GM10847 (cell line): ENCODE measurements around the gene SPATA1.

Experiments
- POLR2A ChIP-seq: IDR thresholded peaks from 2 replicates; pipeline ENCODE4 v1.6.1; 2011; ENCODE audit not compliant: insufficient read length; ENCODE audit errors: extremely low read depth

The SPATA1 gene, protein sequence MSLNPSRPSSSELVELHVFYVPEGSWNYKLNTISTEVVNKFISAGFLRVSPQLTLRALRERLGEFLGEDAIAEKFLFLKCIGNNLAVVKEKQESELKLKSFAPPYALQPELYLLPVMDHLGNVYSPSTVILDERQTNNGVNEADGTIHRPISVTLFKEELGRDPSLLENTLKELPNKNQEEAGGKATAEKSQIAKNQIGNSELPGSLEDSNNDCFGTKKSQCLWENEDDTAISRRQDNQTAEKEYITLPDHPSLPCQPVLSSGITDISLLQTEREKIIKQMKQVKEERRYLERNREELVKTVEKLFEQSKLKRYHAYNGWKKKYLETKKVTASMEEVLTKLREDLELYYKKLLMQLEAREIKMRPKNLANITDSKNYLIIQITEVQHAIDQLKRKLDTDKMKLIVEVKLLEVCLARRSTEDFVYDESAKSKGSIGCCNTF

DNA sequence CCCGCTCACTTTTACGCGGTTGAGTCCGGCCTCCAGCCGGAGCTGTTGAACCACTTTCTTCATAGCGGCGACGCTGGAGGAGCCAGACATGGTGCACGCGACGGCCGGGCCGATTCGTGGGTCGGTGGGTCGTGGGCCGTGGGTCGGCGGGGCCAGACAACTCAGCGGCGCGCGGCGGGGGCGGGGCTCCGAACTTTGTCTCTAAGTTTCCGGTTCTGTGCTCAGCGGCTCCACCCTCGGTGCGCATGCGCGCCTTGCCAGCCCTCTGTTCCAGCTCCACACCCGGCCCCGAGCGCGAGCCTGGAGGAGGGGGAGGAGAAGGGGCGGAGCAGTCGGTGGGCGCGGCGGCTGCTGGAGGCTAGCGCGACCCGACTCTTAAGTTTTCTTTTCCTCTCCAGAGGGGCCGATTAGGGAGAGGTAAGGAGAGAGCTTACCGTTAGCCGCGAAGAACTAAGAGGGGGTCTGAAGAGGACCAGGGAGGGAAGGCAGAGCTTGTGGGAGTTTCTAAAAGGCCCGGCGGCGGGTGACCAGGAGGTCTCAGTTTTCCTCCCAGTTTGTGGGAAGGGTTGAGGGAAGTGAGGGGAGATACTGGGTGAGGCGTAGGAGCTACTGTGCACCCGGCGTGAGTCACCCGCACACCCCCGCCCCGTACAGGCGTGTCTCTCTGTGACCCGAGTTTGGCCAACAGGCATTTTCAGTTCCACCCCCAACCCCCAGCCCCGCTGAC lies at the start of gene SPATA1, which contains the start of gene GNG5:
TSS of gene SPATA1 (plus strand) at position 385 of the 727 bp plus-strand sequence. CDS start 9,974 bp downstream, outside the sequence.
TSS of gene GNG5 (minus strand) at position 580 of the 727 bp plus-strand sequence. CDS start at position 90, 490 bp downstream.
- TF ChIP-seq POLR2A = peak; percentile 57

DNA sequence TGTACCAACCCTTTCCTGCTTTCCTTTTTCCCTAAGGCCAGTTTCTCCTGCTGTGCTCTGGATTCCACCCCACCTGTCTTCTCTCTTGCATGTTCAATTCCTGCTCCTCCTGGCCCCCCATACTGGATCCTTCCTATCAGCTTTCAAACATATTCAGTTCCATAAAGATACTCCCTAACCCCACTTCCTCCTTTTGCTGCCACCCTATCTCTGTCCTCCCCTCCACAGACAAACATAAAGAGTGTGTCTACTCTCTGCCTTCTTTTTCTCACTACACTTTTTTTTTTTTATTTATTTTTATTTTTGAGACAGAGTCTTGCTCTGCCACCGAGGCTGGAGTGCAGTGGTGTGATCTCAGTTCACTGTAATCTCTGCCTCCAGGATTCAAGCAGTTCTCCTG lies 44.1 kb upstream of the SPATA1 start:
- TF ChIP-seq POLR2A = no peak

- no peak for TF ChIP-seq POLR2A
Measured at GRCh38 chr1:84467298-84467697, 38.9 kb upstream of the SPATA1 start.

DNA sequence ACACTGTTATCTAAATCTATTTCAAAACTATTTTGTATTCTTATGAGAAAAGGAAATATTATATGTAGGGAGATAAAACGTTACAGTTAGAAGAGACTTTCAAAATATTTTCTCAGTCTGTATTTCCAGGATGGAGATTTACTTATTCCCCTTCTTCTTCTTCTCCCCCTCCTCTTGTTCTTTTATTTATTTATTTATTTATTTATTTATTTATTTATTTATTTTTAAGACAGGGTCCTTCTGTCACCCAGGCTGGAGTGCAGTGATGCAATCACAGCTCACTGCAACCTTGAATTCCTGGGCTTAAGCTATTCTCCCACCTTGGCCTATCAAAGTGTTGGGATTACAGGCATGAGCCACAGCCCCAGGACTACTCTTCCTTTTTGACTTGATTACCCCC lies 30.0 kb upstream of the SPATA1 start:
- TF ChIP-seq POLR2A = no peak

DNA sequence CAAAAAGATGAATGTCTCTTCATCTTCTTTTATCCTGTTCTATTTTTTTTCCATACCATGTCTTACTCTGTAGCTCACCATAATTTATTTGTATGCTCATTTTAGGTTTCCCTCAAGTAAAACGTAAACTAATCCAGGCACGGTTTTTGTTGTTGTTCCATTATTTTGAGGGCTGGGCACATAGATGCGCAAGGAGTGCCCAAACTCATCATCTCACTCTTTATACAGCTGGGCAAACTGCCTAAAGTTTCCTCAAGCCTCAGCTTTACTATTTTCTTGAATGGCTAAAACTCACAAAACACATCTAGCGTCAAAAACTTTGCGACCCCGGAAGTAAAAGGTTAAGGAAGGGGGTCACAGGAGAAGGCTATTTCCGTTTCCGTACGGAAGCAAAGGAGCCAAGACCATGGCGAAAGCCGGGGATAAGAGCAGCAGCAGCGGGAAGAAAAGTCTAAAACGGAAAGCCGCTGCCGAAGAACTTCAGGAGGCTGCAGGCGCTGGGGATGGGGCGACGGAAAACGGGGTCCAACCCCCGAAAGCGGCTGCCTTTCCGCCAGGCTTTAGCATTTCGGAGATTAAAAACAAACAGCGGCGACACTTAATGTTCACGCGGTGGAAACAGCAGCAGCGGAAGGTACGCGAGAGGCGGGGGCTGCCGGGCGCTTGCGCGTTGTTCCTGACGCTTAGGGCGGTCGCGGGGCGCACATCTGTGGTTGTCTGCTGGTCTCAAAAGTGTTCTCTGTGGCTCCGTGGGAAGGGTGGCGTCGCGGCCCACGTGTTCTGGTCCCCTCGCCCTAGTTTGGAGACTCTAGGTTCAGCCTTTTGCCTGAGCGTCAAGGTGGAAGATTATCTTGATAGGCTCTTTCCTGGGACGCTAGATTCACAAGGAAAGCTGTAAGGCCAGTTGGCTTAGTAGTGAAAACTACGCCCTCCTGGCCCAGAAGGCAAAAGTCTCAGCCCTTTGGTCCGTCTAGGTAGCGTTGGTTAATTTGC lies 27.0 kb upstream of the SPATA1 start, which contains the start of gene RPF1:
TSS of gene RPF1 (plus strand) at position 391 of the 993 bp plus-strand sequence. CDS start at position 407, 16 bp downstream.
- peak; percentile 64 for TF ChIP-seq POLR2A

GRCh38 chr1:84479998-84480397 lies 26.2 kb upstream of the SPATA1 start:
- TF ChIP-seq POLR2A = no peak

DNA sequence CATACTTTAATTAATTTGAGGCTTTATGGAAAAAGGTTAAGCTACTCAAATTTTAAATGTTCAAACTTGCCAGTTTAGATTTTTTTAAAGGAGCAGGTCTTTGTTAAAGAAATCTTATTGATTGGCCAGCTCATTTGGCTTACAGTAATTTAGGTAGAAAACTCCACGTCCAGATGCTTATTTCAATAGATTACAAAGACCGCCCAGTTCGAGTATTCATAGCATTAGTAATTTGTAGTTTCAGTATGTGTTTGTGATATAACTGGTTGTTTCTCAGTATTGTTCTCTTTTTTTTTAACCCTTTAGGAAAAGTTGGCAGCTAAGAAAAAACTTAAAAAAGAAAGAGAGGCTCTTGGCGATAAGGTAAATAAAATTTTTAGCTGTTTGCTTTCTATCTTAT lies 25.5 kb upstream of the SPATA1 start:
- TF ChIP-seq POLR2A = no peak

DNA sequence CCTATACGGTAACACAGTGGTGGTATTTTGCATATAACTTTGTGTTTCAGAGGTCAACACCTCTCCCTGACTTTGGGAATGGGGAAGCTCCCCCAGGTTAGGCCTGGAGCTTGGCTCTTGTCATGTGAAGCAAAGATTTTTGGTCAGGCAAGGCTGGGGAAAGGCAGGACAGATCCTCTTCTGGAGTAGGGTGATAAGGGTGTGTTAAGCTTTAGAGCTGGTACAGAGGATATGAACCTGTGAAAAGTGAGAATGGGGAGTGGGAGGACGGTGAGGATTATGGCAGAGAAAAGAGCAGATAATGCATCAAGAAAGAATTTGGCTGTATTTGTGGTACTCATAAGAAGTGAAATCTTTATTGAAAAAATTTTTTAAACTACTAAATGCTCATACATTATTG lies 24.9 kb upstream of the SPATA1 start:
- no peak for TF ChIP-seq POLR2A

DNA sequence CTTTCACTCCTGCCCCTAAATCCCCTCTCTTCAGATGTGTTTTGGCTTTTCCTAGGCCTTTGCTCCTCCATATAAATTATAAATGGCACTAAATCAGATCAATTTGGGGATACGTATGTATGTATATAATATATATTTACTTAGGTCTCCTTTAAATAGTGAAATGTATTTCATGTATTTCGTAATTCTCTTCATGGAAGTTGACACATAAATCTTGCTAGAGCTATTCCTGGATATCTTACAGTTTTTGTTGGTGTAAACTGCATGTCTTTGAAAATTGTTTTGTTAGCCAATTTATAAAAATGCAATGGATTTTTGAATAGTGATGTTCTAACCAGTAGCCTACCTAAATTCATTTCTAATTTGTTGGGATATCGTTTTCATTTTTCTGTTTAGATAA lies 18.1 kb upstream of the SPATA1 start:
- no peak for TF ChIP-seq POLR2A

DNA sequence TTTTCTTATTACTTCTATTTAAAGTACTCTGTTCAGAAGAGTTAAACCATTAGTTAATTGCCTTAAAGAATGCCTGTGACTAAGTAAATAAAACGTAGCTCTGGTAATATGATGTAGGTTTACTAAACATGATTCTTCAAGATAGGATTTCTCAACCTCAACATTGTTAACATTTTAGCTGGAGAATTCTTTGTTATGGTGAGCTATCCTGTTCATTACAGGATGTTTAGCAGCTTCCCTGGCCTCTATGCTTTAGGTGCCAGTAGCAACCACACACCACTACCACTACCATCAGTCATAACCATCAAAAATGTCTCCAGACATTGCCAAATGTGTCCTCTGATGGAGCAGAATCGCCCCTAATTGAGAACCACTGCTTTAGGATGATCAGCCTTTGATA lies 16.4 kb upstream of the SPATA1 start:
- TF ChIP-seq POLR2A = no peak

DNA sequence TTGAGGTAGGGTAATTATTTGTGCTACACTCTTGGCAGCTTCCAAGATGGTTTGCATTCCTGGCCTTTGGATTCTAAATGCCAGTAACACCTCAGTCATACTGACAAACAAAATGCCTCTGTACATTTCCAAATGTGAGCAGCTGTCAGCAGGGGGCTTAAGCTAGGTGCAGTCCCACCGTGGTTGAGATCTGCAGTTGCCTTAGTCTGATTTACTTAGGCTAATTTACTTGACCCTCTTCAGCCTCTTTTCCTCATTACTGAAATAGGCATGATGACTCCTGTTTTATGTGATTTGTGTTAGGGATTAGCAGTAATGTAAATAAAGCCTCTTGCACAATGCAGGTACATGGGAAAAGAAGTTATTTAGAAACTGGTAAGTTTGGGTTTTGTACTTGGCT lies 13.5 kb upstream of the SPATA1 start:
- TF ChIP-seq POLR2A = no peak

DNA sequence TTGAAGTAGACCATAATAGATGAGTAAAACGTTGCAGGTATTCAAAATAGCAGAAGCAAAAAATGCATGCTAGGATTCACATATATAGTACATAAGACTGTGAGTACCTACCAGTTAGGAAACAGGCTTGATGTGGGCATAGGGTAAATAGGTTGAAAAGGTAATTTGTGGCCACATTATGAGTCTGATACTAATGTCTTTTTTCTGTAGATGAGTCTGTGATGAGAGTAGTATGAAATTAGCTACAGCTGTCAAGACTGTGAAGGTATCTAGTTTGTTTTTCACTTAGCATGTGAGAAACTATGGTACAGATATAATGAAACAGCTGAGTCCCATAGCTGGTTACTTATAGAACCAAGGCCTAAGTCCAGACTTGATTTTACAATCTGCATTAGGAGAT lies 12.4 kb upstream of the SPATA1 start:
- no peak for TF ChIP-seq POLR2A

- TF ChIP-seq POLR2A = no peak
Measured at GRCh38 chr1:84496498-84496897, 9.7 kb upstream of the SPATA1 start.

DNA sequence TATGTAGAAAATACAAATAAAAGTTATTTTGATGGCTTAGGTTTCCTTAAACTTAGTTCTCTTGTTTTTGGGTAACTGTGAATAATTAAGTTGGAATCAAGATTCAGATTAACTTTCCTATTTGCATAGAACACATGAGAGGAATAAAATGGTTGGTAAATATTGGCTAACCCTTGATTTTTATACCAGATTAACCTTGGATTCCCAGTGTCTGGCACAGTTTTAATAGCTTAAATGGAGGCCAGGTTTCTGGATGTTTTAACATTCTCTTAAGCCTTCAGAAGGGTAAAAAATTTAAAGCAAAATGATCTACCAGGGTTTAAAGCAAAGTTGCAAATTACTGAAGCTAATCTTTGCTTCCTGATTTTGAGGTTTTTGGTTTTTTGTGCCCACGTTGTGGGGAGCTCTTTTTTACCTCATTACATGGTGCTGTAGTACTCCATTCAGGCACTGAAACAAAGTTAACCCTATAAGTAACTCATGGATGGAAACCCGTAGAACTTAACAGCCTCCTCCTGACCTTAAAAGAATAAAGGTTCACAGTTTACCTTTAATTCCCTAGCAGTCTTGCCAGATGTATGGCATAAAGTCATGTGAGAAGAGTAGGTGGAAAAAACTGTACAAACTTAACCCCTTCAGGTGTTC lies 8.4 kb upstream of the SPATA1 start:
- no peak for TF ChIP-seq POLR2A
